ENCODE results near the gene HTRA1.

HTRA1 gene

GRCh38 chr10:122554131-122555036 is 93.0 kb downstream of the HTRA1 start:
- DNase-seq (ENCODE audit: low spot score), result no peak

GRCh38 chr10:122555442-122555841 is 94.1 kb downstream of the HTRA1 start:
- no peak for DNase-seq (ENCODE audit: low spot score)

GRCh38 chr10:122557516-122557915 is 96.2 kb downstream of the HTRA1 start:
- no peak for DNase-seq (ENCODE audit: low spot score)

GRCh38 chr10:122558452-122558851 is 97.1 kb downstream of the HTRA1 start:
- no peak for DNase-seq (ENCODE audit: low spot score)

GRCh38 chr10:122559228-122559627 is 97.9 kb downstream of the HTRA1 start:
- DNase-seq (ENCODE audit: low spot score), result no peak

- DNase-seq (ENCODE audit: low spot score), result no peak
Observed at GRCh38 chr10:122560279-122560804, 99.0 kb downstream of the HTRA1 start, which contains the start of gene DMBT1. TSS of gene DMBT1 (plus strand) at chr10:122560754. CDS start at chr10:122560771, 17 bp downstream.

- DNase-seq (ENCODE audit: low spot score), result no peak
Observed at GRCh38 chr10:122561212-122561611, 99.9 kb downstream of the HTRA1 start.

- DNase-seq (ENCODE audit: low spot score), result no peak
Observed at GRCh38 chr10:122561792-122562191, 100.4 kb downstream of the HTRA1 start.

Data from hematopoietic multipotent progenitor cell treated with erythropoietin and hydrocortisone succinate and interleukin-3 and kit ligand, for 15 days (in vitro differentiated cells).